CMK (cell line): ENCODE measurements around the gene SH3BP2.

Experiments
- DNase-seq: peaks from one replicate; pipeline ENCODE4 v3.0.0-alpha.2; 2010; ENCODE audit warnings: low read depth

The SH3BP2 gene

DNA sequence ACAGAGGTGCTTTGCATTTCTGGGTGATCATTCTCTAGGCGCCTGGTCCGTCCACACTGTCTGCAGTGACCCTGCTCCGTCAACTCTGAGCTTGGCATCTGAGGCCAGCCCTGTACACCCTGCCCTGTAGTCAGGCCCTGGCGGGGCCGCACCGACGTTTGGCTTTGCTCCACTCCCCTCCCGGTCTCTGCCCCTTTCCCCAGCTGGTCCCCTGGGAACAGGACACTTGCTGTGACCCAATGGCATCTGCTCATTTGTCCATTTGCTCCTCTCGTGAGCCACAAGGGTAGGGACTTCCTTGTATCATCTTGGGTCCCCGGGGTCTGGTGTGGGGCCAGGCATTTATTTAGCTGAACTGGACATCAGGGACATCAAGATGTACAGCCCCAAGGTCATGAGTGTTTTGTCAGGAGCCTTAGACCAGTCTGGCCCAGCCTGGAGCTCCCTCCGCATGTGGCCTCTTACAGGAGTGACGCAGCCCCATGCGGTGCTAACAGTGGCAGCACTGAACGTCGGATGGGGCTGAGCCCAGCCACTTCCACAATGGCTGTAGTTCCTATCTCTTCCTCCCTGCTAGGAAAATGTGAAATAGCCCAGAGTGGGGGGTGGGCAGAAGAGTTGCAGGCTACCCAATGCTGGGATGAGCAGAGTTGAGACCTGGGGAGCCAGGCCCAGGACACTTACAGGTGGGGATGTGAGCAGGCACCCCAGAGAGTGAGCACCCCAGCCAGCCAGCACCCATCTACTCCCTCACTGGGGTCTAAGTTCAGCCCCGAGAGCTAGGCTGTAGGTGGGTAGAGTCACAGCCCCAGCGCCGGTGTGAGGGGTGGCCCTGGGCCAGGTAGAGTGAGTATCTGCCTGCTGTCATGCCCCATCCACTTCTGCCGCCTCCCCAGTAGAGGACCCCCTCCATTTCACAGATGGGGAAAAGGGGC, 2.0 kb upstream of the SH3BP2 start:
- no peak for DNase-seq

GRCh38 chr4:2791518-2792395, 1.1 kb upstream of the SH3BP2 start:
- DNase-seq, result no peak

DNA sequence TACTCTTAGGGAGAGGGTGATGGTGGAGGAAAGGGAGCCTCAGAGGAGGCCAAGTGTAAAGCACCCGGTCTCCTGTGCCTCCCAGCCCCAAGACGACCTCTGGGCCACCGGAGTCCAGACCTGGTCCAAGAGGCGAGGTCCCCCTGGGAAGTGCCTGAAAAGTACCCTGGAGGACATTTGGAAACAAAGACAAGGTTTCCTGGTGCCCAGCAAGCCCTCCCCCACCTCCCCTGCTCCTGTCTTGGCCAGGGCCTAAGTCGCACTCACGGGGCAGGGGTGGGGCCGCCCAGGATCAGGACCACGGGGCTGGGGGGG, 532 bp upstream of the SH3BP2 start:
- DNase-seq, result no peak

- no peak for DNase-seq
These were observed 951 bp downstream of the SH3BP2 start for GRCh38 chr4:2793586-2794485.

- DNase-seq, result no peak
These were observed 1.8 kb downstream of the SH3BP2 start for GRCh38 chr4:2794486-2795299.

- no peak for DNase-seq
These were observed 2.5 kb downstream of the SH3BP2 start for GRCh38 chr4:2795300-2795892.

DNA sequence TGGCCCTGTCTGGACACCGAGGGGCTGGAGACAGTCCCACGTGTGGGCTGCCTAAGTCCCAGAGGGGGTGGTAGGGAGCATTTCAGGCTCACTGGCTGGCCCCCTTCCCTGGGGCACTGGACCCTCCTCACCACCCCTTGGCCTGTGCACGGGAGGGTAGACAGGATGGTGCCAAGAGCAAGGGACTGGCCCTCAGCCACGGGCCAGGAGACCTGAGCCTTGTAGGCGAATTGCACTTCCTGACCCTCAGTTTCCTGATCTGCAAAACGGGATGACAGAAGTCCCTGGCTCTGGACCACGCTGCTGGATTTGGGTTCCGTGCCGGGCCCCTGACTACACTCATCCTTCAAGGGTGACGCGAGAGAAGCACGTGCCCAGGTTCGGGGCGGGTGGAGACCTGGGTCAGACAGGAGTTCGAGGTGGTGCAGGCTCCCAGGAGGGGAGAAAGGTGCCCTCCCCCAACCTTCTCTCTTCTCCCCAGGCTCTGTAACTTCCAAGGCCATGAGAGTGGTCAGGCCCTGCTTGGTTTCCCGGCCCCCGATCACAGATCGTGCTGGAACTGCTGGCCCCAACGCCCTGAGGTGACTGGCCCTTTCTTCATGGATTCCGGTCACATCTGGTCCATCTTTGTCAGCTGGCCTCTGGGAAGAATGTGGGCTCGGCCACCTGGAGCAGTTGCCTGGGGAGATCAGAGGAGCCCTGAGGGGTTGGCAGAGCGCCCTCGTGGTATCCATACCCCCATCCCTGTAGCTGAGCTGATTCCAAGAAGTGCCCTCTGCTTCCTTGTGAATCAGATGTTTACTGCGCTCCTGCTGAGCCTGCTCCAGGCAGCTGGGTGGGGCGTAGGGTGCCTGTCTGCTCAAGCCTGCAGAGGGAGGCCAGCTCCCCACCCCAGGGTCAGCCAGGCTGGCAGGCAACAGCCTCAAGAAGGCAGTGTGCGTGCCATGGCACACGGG, 3.3 kb downstream of the SH3BP2 start:
- no peak for DNase-seq

DNA sequence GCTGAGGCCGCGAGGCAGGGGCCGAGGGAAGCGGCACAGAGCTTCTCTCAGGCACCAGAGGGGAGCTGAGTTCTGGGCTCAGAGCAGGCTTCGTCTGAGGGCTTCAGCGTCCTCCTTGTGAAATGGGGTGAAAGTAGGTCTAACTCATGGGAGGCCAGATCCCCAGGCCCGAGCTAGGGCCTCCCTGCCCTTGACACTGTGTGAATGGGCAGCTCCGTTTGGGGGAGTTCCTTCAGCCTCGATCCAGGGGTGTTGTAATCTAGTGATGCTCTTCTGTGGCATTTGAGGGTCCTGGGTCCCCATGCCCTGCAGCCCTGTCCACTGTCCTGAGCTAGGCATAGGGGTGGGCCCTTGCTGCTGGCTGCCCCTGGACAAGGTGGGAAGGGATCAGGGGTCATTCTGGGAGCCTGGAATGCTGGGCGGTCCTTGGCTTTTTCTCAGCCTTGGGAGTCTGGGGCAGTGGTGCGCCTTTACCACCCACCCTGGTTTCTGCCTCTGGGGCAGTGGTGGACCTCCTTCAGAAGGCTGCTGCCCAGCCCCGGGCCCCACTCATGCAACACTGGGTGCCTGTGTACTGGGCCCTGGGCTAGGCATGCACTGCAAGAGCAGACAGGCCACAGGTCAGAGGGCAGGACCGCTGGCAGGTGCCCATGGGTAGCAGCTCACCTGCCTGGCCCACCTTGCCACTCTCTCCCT, 4.1 kb downstream of the SH3BP2 start:
- DNase-seq, result no peak

DNA sequence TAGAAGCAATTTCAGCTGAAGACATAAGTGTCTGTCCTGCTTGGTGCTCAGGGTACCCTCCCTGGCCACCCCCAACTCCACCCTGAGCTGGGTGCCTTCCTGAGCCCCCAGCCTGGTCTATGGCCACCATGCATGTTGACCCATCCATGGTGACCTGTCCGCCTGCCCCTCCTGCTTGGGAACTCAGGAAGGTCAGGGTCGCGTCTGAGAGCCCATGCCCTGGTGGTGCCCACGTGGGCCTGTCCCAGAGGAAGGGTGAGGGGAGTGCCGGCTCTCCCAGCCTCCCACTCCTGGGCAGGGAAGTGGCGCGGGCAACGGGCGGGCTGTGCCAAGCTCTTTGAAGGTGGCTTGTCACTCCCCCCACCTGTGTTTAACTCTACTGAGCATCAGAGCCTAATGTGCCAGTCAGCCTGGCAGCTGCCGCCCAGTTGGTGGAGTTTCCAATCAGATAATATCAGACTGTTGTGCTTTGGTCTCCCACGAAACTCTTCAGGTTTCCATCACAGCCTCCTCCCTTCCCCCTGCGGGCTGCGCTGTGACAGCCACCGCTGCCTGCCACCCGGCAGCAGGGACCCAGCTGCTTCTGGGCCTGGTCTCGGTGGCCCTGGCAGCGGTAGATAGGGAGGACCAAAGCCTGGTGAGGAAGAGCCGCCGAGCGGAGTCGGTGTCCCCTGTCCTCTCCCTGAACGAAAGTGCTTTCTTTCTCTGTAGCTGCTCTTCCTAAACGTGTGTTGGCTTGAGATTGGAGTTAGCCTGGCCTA, 4.8 kb downstream of the SH3BP2 start:
- no peak for DNase-seq

DNA sequence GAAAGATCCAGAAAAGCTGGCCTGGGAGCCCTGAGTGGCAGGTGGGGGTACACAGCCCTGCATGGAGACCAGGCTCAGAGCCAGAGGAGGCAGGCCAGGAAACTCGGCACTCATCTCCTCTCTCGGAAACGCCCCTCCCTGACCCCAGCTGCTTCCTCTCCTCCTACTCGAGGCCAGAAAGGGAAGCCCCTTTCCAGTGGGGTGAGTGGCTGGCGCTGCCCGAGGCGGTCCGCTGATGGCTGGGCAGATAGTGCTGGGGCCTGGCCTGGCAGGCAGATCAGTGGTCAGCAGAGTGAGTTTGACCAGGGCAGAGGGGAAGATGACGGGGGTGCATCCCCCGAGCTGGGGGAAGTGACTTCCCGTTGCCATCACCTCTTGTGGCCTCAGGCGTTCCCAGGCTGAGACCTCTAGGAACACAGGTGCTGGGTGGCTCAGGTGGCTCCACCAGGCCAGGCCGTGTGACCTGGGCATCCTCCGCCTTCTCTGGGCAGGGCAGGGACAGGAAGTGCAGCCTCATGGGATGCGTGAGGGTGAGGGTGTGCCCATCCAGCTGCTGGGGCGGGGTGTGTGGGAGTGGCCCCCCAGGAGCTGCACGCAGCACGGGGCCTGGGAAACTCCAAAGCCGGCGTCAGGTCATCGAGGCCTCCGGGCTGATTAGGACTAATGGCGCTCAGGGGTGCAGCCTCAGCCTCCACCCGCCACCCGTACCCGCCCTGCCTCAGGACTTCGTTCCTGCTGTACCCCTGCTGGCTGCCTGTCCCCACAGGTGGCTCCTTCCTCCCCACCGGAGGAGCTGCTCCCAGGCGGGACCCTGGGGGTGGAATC, 5.7 kb downstream of the SH3BP2 start:
- peak; percentile 96 for DNase-seq

DNA sequence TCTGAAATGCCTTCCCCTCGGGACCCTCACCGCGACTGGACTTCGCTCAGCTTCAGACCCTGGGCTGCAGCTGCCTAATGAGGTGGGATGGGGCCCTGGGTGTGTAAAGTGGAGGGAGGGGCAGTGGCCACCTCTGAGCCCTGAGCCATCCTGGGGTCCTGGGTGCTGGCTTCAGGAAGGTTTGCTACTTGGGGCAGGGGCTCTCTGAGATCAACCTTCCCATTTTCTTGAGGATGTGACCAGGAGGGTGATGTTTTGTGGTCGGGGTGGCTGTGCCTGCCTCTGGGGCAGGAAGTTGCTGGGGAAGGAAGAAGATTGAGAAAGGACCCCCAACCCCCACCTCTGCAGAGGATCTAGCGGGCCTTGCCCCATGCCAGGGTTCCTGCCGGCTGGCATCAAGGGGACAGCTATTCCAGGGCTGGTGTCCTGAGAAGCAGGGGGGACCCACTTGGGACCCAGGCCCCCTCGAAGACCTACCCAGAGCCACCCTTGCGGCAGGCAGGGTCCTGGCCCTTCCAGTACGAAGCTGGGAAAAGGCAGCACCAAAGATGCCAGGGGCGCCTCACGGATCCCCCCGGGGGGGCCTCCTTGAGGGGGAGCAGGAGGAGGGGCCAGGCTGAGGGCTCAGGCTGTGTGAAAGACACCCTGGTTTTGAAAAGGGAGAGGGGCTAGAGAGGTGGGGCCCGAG, 6.5 kb downstream of the SH3BP2 start:
- DNase-seq, result no peak

GRCh38 chr4:2799971-2800690, 7.2 kb downstream of the SH3BP2 start:
- no peak for DNase-seq

- peak; percentile 80 for DNase-seq
These were observed 8.1 kb downstream of the SH3BP2 start for GRCh38 chr4:2800691-2801596.

DNA sequence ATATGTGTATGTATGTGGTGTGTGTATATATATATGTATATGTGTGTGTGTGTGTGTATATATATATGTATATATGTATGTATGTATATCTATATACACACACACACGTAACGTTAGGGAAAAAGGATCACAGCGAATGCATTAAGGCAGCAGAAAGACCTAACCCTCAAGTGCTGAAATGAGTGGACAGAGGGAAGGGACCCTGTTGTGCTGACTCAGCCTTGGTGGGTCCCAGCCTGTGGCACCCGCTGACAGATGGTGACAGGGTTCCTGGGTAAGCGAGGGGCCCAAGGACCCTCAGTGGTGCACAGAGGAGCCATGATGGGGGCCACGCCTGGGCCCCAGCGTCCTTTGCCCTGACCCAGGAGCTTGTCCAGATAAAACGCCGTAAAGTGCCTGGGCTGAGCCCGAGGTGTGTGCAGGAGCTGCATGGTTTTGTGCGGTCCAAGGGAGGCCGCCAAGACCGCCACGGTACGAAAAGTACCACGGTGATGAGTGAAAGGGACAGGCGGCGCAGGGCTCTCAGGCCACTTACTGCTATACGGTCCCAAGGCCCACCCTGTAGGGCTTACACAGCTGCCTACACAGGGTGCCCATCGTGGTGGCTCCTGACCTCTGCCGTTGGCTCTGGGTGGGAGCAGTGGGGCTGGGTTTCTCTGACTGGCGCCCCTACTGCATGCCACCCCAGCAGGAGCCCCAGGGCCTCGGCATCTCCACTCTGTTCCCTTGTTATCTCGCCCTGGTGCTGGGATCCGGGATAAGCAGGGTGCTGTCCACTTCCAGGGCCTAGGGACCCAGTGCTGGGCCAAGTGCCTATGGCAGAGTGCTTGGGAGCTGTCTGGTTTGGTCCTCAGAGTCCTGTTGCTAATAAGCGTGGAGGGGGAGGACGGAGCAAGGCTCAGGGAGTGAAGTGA, 10.0 kb downstream of the SH3BP2 start:
- no peak for DNase-seq
